GM04503 (cell line): Measurements from ENCODE around the gene SLC25A21.
A peak's percentile ranks its signal among the peaks of the same experiment; 100 is the strongest.
"Not testable (repeated sequence)": the region's sequence is repeated elsewhere in the genome, so short reads cannot be mapped to it uniquely, and the experiment has no call there.

Source experiments
- DNase-seq: peaks from one replicate; pipeline ENCODE4 v3.0.0-alpha.2; 2012; ENCODE audit warnings: low read depth

The SLC25A21 gene

GRCh38 chr14:36986407-36986806 is 186.0 kb downstream of the SLC25A21 start:
- DNase-seq: no peak

GRCh38 chr14:36981832-36982529 is 190.4 kb downstream of the SLC25A21 start:
- DNase-seq: peak; percentile 26

- not testable (repeated sequence) for DNase-seq
Observed at GRCh38 chr14:36980413-36980812, 192.0 kb downstream of the SLC25A21 start.

GRCh38 chr14:36979863-36980262 is 192.5 kb downstream of the SLC25A21 start:
- no peak for DNase-seq

- no peak for DNase-seq
Observed at GRCh38 chr14:36976571-36977023, 195.8 kb downstream of the SLC25A21 start.

GRCh38 chr14:36975834-36976233 is 196.6 kb downstream of the SLC25A21 start:
- no peak for DNase-seq

GRCh38 chr14:36974985-36975384 is 197.4 kb downstream of the SLC25A21 start:
- DNase-seq: no peak

GRCh38 chr14:36973806-36974442 is 198.5 kb downstream of the SLC25A21 start:
- peak; percentile 31 for DNase-seq

GRCh38 chr14:36971263-36971855 is 201.0 kb downstream of the SLC25A21 start:
- DNase-seq: no peak

- DNase-seq: no peak
Observed at GRCh38 chr14:36967892-36968555, 204.4 kb downstream of the SLC25A21 start.

- no peak for DNase-seq
Observed at GRCh38 chr14:36955967-36956366, 216.4 kb downstream of the SLC25A21 start.

- DNase-seq: no peak
Observed at GRCh38 chr14:36955376-36955775, 217.0 kb downstream of the SLC25A21 start.

- peak; percentile 44 for DNase-seq
Observed at GRCh38 chr14:36952689-36953088, 219.7 kb downstream of the SLC25A21 start.

- no peak for DNase-seq
Observed at GRCh38 chr14:36951380-36951911, 221.0 kb downstream of the SLC25A21 start.

- no peak for DNase-seq
Observed at GRCh38 chr14:36950812-36951211, 221.6 kb downstream of the SLC25A21 start.

GRCh38 chr14:36949371-36949770 is 223.0 kb downstream of the SLC25A21 start:
- no peak for DNase-seq

GRCh38 chr14:36948157-36948859 is 224.1 kb downstream of the SLC25A21 start:
- DNase-seq: no peak

GRCh38 chr14:36947362-36947761 is 225.0 kb downstream of the SLC25A21 start:
- DNase-seq: no peak

- no peak for DNase-seq
Observed at GRCh38 chr14:36946872-36947271, 225.5 kb downstream of the SLC25A21 start.

GRCh38 chr14:36944307-36945010 is 227.9 kb downstream of the SLC25A21 start:
- no peak for DNase-seq
